SK-N-SH (cell line): Measurements from ENCODE around the gene TBC1D1. TPM values are rescaled to one million over a fixed set of nuclear protein-coding genes. Genes with fewer than 3 reads are reported as not detected.

Experiments used
- CTCF ChIA-PET: fragments of 300-600, 350-600 bp; formaldehyde crosslinking; extraction: SDS; loops from one replicate; lab custom pipeline; 2021; lab: Yijun Ruan, JAX
- POLR2A ChIA-PET: fragments of 350-600 bp; sonication (Branson Sonifier 250); formaldehyde crosslinking; extraction: SDS; loops from one replicate; lab custom pipeline; 2020; ENCODE audit warnings: antibody characterized with exemption, inconsistent platforms; lab: Yijun Ruan, JAX
- DNase-seq: peaks from one replicate; pipeline ENCODE4 v3.0.0; 2012
- H2AFZ ChIP-seq: fragments of 200-600 bp; sonication (generic); 2 replicates; pipeline ENCODE4 v1.8.1; 2016; ENCODE audit warnings: antibody characterized with exemption, mild to moderate bottlenecking, low read depth
- H3F3A ChIP-seq: fragments of 200-600 bp; sonication (generic); replicated peaks from 2 replicates; pipeline ENCODE3; 2016; ENCODE audit warnings: antibody characterized with exemption, mild to moderate bottlenecking; ENCODE audit not compliant: insufficient read depth
- H3K27ac ChIP-seq, 2 experiments: fragments of 200-500 bp in 1 of 2; fragments of 200-600 bp in 1 of 2; sonication (Bioruptor generic) in 1 of 2; sonication (generic), shearing (Covaris generic) in 1 of 2; 2 replicates each; pipeline versions ENCODE4 v1.5.1 to v1.6.1; 2014 to 2016; ENCODE audit warnings: low read depth in 2 of 2, inconsistent platforms in 1 of 2, low read length in 1 of 2, mild to moderate bottlenecking in 1 of 2, mixed read lengths in 1 of 2
- H3K27me3 ChIP-seq: fragments of 200-600 bp; sonication (generic), shearing (Covaris generic); 2 replicates; pipeline ENCODE4 v1.6.1; 2016; ENCODE audit warnings: mixed run types; ENCODE audit not compliant: insufficient read depth
- H3K36me3 ChIP-seq, 2 experiments: fragments of 200-500 bp in 1 of 2; fragments of 200-600 bp in 1 of 2; sonication (Bioruptor generic) in 1 of 2; sonication (generic) in 1 of 2; replicated peaks in 1 of 2; 2 replicates each; pipeline versions ENCODE3 to v1.5.1; 2014 to 2016; ENCODE audit warnings: low read length in 1 of 2, mild to moderate bottlenecking in 1 of 2; ENCODE audit not compliant: insufficient read depth in 2 of 2, control insufficient read depth in 1 of 2
- H3K4me1 ChIP-seq, 2 experiments: fragments of 200-500 bp in 1 of 2; fragments of 200-600 bp in 1 of 2; sonication (Bioruptor generic) in 1 of 2; sonication (generic), shearing (Covaris generic) in 1 of 2; 2 replicates each; pipeline versions ENCODE4 v1.5.1 to v1.6.1; 2014 to 2016; ENCODE audit warnings: low read depth in 1 of 2, low read length in 1 of 2, mixed run types in 1 of 2; ENCODE audit not compliant: insufficient read depth in 2 of 2, control insufficient read depth in 1 of 2
- H3K4me2 ChIP-seq: fragments of 200-600 bp; sonication (generic), shearing (Covaris generic); 2 replicates; pipeline ENCODE4 v1.6.1; 2017; ENCODE audit warnings: mixed run types
- H3K4me3 ChIP-seq, 2 experiments: fragments of 200-500 bp in 1 of 2; fragments of 200-600 bp in 1 of 2; sonication (Bioruptor generic) in 1 of 2; sonication (generic), shearing (Covaris generic) in 1 of 2; 2 replicates each; pipeline versions ENCODE4 v1.5.1 to v1.8.1; 2014 to 2016; ENCODE audit warnings: low read depth in 2 of 2, inconsistent platforms in 1 of 2, low read length in 1 of 2, mild to moderate bottlenecking in 1 of 2, mixed read lengths in 1 of 2, moderate library complexity in 1 of 2
- H3K79me2 ChIP-seq: fragments of 200-600 bp; sonication (generic); 2 replicates; pipeline ENCODE4 v1.8.1; 2017; ENCODE audit warnings: mild to moderate bottlenecking; ENCODE audit not compliant: insufficient read depth
- H3K9ac ChIP-seq: fragments of 200-600 bp; sonication (generic); 2 replicates; pipeline ENCODE4 v1.6.1; 2017; ENCODE audit warnings: mixed run types
- H3K9me2 ChIP-seq: fragments of 200-600 bp; sonication (generic); 2 replicates; pipeline ENCODE4 v1.6.1; 2017; ENCODE audit warnings: mixed run types
- H3K9me3 ChIP-seq: fragments of 200-600 bp; sonication (generic); 2 replicates; pipeline ENCODE4 v1.6.1; 2017; ENCODE audit warnings: mixed run types, mild to moderate bottlenecking, moderate library complexity
- H4K20me1 ChIP-seq: fragments of 200-600 bp; sonication (generic); 2 replicates; pipeline ENCODE4 v1.6.1; 2017; ENCODE audit warnings: mild to moderate bottlenecking, mixed run types; ENCODE audit not compliant: insufficient read depth
- CHD2 ChIP-seq: fragments of 150-350 bp; IDR thresholded peaks from 2 replicates; pipeline ENCODE4 v1.6.1; 2018; ENCODE audit warnings: low read length; ENCODE audit not compliant: partially characterized antibody
- ELF1 ChIP-seq: IDR thresholded peaks from 2 replicates; pipeline ENCODE4 v1.4.0; 2012
- EP300 ChIP-seq, 2 experiments: IDR thresholded peaks; 2 replicates each; pipeline versions ENCODE4 v1.4.0 to v1.6.1; 2012; ENCODE audit warnings: borderline replicate concordance in 1 of 2, low read depth in 1 of 2, low read length in 1 of 2
- EZH2phosphoT487 ChIP-seq: fragments of 200-600 bp; sonication (generic); IDR thresholded peaks from 2 replicates; pipeline ENCODE4 v1.6.1; 2017; ENCODE audit warnings: low read depth, mixed run types, mild to moderate bottlenecking, antibody characterized with exemption, moderate library complexity, borderline replicate concordance
- FOXJ3 ChIP-seq: sonication (generic); formaldehyde crosslinking; IDR thresholded peaks from 2 replicates; pipeline ENCODE4 v1.5.1; 2020; ENCODE audit warnings: mild to moderate bottlenecking, missing genetic modification reagents
- FOXM1 ChIP-seq: IDR thresholded peaks from 2 replicates; pipeline ENCODE4 v1.4.0; 2012; ENCODE audit warnings: low read depth, mild to moderate bottlenecking
- GABPA ChIP-seq: IDR thresholded peaks from 2 replicates; pipeline ENCODE4 v1.4.0; 2012; ENCODE audit warnings: low read depth, mild to moderate bottlenecking
- GATA2 ChIP-seq: sonication (generic); formaldehyde crosslinking; IDR thresholded peaks from 2 replicates; pipeline ENCODE4 v1.5.0; 2020; ENCODE audit warnings: mild to moderate bottlenecking, missing genetic modification reagents
- JUND ChIP-seq: IDR thresholded peaks from 2 replicates; pipeline ENCODE4 v1.4.0; 2012
- MAX ChIP-seq: IDR thresholded peaks from 2 replicates; pipeline ENCODE4 v1.4.0; 2012; ENCODE audit warnings: low read depth
- MEF2A ChIP-seq: IDR thresholded peaks from 2 replicates; pipeline ENCODE4 v1.4.0; 2012; ENCODE audit warnings: low read depth, borderline replicate concordance
- MXI1 ChIP-seq: IDR thresholded peaks from 2 replicates; pipeline ENCODE4 v1.6.1; 2012; ENCODE audit warnings: mild to moderate bottlenecking, low read depth, low read length, improper control_type of control experiment
- NFIC ChIP-seq: IDR thresholded peaks from 2 replicates; pipeline ENCODE4 v1.4.0; 2012; ENCODE audit warnings: borderline replicate concordance
- POLR2AphosphoS5 ChIP-seq: IDR thresholded peaks from 2 replicates; pipeline ENCODE4 v1.6.1; 2012; ENCODE audit warnings: low read depth, low read length
- RAD21 ChIP-seq: IDR thresholded peaks from 2 replicates; pipeline ENCODE4 v1.6.1; 2012; ENCODE audit warnings: mild to moderate bottlenecking, low read length
- RCOR1 ChIP-seq: fragments of 150-350 bp; IDR thresholded peaks from 2 replicates; pipeline ENCODE4 v1.6.1; 2017; ENCODE audit warnings: antibody characterized with exemption, low read length
- RFX5 ChIP-seq: IDR thresholded peaks from 2 replicates; pipeline ENCODE4 v1.6.1; 2012; ENCODE audit warnings: mild to moderate bottlenecking, improper control_type of control experiment, low read length
- SIN3A ChIP-seq: IDR thresholded peaks from 2 replicates; pipeline ENCODE4 v1.6.1; 2012; ENCODE audit warnings: low read depth, mild to moderate bottlenecking, low read length, moderate library complexity, borderline replicate concordance
- SMC3 ChIP-seq: IDR thresholded peaks from 2 replicates; pipeline ENCODE4 v1.6.1; 2012; ENCODE audit warnings: low read depth, low read length, improper control_type of control experiment
- TAF1 ChIP-seq: IDR thresholded peaks from 2 replicates; pipeline ENCODE4 v1.6.1; 2012; ENCODE audit warnings: low read depth, mild to moderate bottlenecking, low read length, moderate library complexity, borderline replicate concordance
- TCF12 ChIP-seq: IDR thresholded peaks from 2 replicates; pipeline ENCODE4 v1.4.0; 2012
- TEAD4 ChIP-seq: IDR thresholded peaks from 2 replicates; pipeline ENCODE4 v1.4.0; 2012; ENCODE audit warnings: mild to moderate bottlenecking, borderline replicate concordance; ENCODE audit not compliant: insufficient read depth
- YY1 ChIP-seq: IDR thresholded peaks from 2 replicates; pipeline ENCODE4 v1.4.0; 2012; ENCODE audit warnings: low read depth, mild to moderate bottlenecking
- WGBS: methylation state at CpG from one replicate; pipeline ENCODE4 v1.1.6; 2017; ENCODE audit warnings: low lambda C conversion rate; 5-methylcytosine and 5-hydroxymethylcytosine counted together
- polyA plus RNA-seq, 3 experiments: library from polyadenylated mRNA; depleted of rRNA; stranded (reverse); fragments of >200 nt; gene quantifications; 2 replicates each; pipeline ENCODE4 v1.2.3, GENCODE V29; 2012
- TF ChIP-seq, protein P1 (sequence below): fragments of 200-600 bp; sonication (generic); IDR thresholded peaks from 2 replicates; pipeline ENCODE4 v1.6.1; 2017; ENCODE audit warnings: antibody characterized with exemption, mild to moderate bottlenecking, moderate library complexity
- TF ChIP-seq, protein P2 (sequence below): fragments of 150-350 bp; IDR thresholded peaks from 2 replicates; pipeline ENCODE4 v1.6.1; 2016; ENCODE audit warnings: mild to moderate bottlenecking, low read depth, low read length
- TF ChIP-seq, protein P3 (sequence below): IDR thresholded peaks from 2 replicates; pipeline ENCODE4; 2012
- TF ChIP-seq, protein P4 (sequence below): fragments of 150-350 bp; IDR thresholded peaks from 2 replicates; pipeline ENCODE4 v1.6.1; 2017; ENCODE audit warnings: antibody characterized with exemption, low read length, low read depth, borderline replicate concordance
- TF ChIP-seq, protein P5 (sequence below): IDR thresholded peaks from 2 replicates; pipeline ENCODE4 v1.4.0; 2012; ENCODE audit warnings: low read depth, borderline replicate concordance

The TBC1D1 gene
- polyA plus RNA-seq, 1 of the 3 experiments (the other 2 are of a cell fraction) = 29.8 TPM

- H3K4me2 ChIP-seq = peak overlapping the region; percentile 75; the same call in 1 of the 2 replicates
- peak overlapping the region; percentile 18; the same call in 1 of the 2 replicates for H3K9ac ChIP-seq
- H3K27ac ChIP-seq = peak overlapping the region; percentile 78 to 89
- H3K27me3 ChIP-seq = no peaks in the 10 kb centered on the region
- H3K4me3 ChIP-seq = no peak overlapping the region
- peak; percentile 43 for DNase-seq
- POLR2A ChIA-PET = no interaction called here
- no peaks in the 10 kb centered on the region for H3K9me2 ChIP-seq
- peaks cover 11 to 38% of the 10 kb centered on the region in 2 experiments; a peak in 3 of 4 replicates for H3K4me1 ChIP-seq
- no peak overlapping the region; the same call in 1 of the 2 replicates for H2AFZ ChIP-seq
- no peaks in the 10 kb centered on the region for H3K79me2 ChIP-seq
- H4K20me1 ChIP-seq = no peaks in the 10 kb centered on the region
- H3F3A ChIP-seq = peaks cover 14% of the 10 kb centered on the region
- 11% methylated on average over 4 of the region's 4 CpGs for WGBS
- no peaks in the 10 kb centered on the region for H3K9me3 ChIP-seq
- H3K36me3 ChIP-seq = no peaks in the 10 kb centered on the region
- CTCF ChIA-PET = interaction anchor here (0.9 to 3.3 kb wide), 7 partner anchors 10 to 721 kb away, joined by 3 to 24 read pairs (median 11); partner anchors contain the start of gene TLR10
- TF ChIP-seq, protein P1, sequence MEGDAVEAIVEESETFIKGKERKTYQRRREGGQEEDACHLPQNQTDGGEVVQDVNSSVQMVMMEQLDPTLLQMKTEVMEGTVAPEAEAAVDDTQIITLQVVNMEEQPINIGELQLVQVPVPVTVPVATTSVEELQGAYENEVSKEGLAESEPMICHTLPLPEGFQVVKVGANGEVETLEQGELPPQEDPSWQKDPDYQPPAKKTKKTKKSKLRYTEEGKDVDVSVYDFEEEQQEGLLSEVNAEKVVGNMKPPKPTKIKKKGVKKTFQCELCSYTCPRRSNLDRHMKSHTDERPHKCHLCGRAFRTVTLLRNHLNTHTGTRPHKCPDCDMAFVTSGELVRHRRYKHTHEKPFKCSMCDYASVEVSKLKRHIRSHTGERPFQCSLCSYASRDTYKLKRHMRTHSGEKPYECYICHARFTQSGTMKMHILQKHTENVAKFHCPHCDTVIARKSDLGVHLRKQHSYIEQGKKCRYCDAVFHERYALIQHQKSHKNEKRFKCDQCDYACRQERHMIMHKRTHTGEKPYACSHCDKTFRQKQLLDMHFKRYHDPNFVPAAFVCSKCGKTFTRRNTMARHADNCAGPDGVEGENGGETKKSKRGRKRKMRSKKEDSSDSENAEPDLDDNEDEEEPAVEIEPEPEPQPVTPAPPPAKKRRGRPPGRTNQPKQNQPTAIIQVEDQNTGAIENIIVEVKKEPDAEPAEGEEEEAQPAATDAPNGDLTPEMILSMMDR = no peak
- TF ChIP-seq, protein P2, sequence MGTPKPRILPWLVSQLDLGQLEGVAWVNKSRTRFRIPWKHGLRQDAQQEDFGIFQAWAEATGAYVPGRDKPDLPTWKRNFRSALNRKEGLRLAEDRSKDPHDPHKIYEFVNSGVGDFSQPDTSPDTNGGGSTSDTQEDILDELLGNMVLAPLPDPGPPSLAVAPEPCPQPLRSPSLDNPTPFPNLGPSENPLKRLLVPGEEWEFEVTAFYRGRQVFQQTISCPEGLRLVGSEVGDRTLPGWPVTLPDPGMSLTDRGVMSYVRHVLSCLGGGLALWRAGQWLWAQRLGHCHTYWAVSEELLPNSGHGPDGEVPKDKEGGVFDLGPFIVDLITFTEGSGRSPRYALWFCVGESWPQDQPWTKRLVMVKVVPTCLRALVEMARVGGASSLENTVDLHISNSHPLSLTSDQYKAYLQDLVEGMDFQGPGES = no peak
- no peak for TF ChIP-seq ELF1
- no peak for TF ChIP-seq FOXM1
- TF ChIP-seq SMC3 = no peak
- no peak for TF ChIP-seq EZH2phosphoT487
- TF ChIP-seq TCF12 = peak; percentile 99
- TF ChIP-seq NFIC = peak; percentile 82
- TF ChIP-seq RCOR1 = no peak
- TF ChIP-seq TAF1 = no peak
- TF ChIP-seq, protein P3, sequence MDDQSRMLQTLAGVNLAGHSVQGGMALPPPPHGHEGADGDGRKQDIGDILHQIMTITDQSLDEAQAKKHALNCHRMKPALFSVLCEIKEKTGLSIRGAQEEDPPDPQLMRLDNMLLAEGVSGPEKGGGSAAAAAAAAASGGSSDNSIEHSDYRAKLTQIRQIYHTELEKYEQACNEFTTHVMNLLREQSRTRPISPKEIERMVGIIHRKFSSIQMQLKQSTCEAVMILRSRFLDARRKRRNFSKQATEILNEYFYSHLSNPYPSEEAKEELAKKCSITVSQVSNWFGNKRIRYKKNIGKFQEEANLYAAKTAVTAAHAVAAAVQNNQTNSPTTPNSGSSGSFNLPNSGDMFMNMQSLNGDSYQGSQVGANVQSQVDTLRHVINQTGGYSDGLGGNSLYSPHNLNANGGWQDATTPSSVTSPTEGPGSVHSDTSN = peak; percentile 97
- no peak for TF ChIP-seq MXI1
- no peak for TF ChIP-seq CHD2
- peak; percentile 96 for TF ChIP-seq JUND
- no peak for TF ChIP-seq GATA2
- no peak for TF ChIP-seq GABPA
- TF ChIP-seq RFX5 = no peak
- TF ChIP-seq, protein P4, sequence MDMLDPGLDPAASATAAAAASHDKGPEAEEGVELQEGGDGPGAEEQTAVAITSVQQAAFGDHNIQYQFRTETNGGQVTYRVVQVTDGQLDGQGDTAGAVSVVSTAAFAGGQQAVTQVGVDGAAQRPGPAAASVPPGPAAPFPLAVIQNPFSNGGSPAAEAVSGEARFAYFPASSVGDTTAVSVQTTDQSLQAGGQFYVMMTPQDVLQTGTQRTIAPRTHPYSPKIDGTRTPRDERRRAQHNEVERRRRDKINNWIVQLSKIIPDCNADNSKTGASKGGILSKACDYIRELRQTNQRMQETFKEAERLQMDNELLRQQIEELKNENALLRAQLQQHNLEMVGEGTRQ = no peak
- no peak for TF ChIP-seq MAX
- TF ChIP-seq TEAD4 = 0 out of 2 replicates have a peak, but pooled peaks have one; percentile 27
- TF ChIP-seq RAD21 = 0 out of 2 replicates have a peak, but pooled peaks have one; percentile 16
- TF ChIP-seq FOXJ3 (CRISPR knock-in tag) = no peak
- TF ChIP-seq SIN3A = 0 out of 2 replicates have a peak, but pooled peaks have one; percentile 49
- peak; percentile 49; the same call in 1 of the 2 replicates for TF ChIP-seq MEF2A
- TF ChIP-seq YY1 = no peak
- TF ChIP-seq EP300 (IDR thresholded peaks at IDR 0.05; ENCODE audit: borderline replicate concordance in 1 of 2, low read depth in 1 of 2, low read length in 1 of 2) = peak; percentile 41 to 89; a peak in 1 of 4 replicates
- peak; percentile 83; the same call in 1 of the 2 replicates for TF ChIP-seq POLR2AphosphoS5
- TF ChIP-seq, protein P5, sequence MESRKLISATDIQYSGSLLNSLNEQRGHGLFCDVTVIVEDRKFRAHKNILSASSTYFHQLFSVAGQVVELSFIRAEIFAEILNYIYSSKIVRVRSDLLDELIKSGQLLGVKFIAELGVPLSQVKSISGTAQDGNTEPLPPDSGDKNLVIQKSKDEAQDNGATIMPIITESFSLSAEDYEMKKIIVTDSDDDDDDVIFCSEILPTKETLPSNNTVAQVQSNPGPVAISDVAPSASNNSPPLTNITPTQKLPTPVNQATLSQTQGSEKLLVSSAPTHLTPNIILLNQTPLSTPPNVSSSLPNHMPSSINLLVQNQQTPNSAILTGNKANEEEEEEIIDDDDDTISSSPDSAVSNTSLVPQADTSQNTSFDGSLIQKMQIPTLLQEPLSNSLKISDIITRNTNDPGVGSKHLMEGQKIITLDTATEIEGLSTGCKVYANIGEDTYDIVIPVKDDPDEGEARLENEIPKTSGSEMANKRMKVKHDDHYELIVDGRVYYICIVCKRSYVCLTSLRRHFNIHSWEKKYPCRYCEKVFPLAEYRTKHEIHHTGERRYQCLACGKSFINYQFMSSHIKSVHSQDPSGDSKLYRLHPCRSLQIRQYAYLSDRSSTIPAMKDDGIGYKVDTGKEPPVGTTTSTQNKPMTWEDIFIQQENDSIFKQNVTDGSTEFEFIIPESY = 0 out of 2 replicates have a peak, but pooled peaks have one; percentile 18
These were observed 170.0 kb downstream of the TBC1D1 start for GRCh38 chr4:38060829-38061431.
